SK-N-SH treated with all-trans-retinoic acid at 6 μM for 48 hours (cell line): ENCODE data around the gene MALRD1.

Experiments used
- ATAC-seq: fragments of 200-7000 bp; cut with Tn5 transposase; 3 replicates; pipeline ENCODE4 v1.9.1; 2020; ENCODE audit warnings: mild to moderate bottlenecking, moderate library complexity
- ARNTL ChIP-seq: fragments of 450-650 bp; formaldehyde crosslinking; IDR thresholded peaks from 2 replicates; pipeline ENCODE4 v1.5.0; 2020; ENCODE audit warnings: low read depth, mild to moderate bottlenecking, moderate library complexity, borderline replicate concordance
- BACH2 ChIP-seq: fragments of 250-450 bp; sonication (Bioruptor Pico); IDR thresholded peaks from 2 replicates; pipeline ENCODE4 v1.9.0; 2021; ENCODE audit warnings: mild to moderate bottlenecking, borderline replicate concordance
- CREB5 ChIP-seq: fragments of 250-450 bp; sonication (Bioruptor Pico); IDR thresholded peaks from 2 replicates; pipeline ENCODE4 v1.5.1; 2020; ENCODE audit warnings: low read depth, mild to moderate bottlenecking, moderate library complexity
- CSDC2 ChIP-seq: fragments of 250-450 bp; sonication (Bioruptor Pico); IDR thresholded peaks from 2 replicates; pipeline ENCODE4 v1.5.0; 2020; ENCODE audit warnings: mild to moderate bottlenecking, moderate library complexity
- CSRNP3 ChIP-seq: fragments of 250-450 bp; sonication (Bioruptor Pico); IDR thresholded peaks from 2 replicates; pipeline ENCODE4 v1.5.1; 2021; ENCODE audit warnings: mild to moderate bottlenecking, moderate library complexity
- ESRRG ChIP-seq: fragments of 250-450 bp; sonication (Bioruptor Pico); IDR thresholded peaks from 2 replicates; pipeline ENCODE4 v1.6.1; 2021; ENCODE audit warnings: mild to moderate bottlenecking
- GLIS3 ChIP-seq: fragments of 250-450 bp; sonication (Bioruptor Pico); IDR thresholded peaks from 2 replicates; pipeline ENCODE4 v1.5.0; 2020; ENCODE audit warnings: mild to moderate bottlenecking, moderate library complexity
- ISL1 ChIP-seq: fragments of 250-450 bp; sonication (Bioruptor Pico); IDR thresholded peaks from 2 replicates; pipeline ENCODE4 v2.1.2; 2022; ENCODE audit warnings: mild to moderate bottlenecking, moderate library complexity
- OSR1 ChIP-seq: fragments of 250-450 bp; sonication (Bioruptor Pico); IDR thresholded peaks from 2 replicates; pipeline ENCODE4 v1.8.0; 2022; ENCODE audit warnings: moderate library complexity, mild to moderate bottlenecking, inconsistent platforms
- POU6F1 ChIP-seq: fragments of 250-450 bp; sonication (Bioruptor Pico); IDR thresholded peaks from 2 replicates; pipeline ENCODE4 v1.8.0; 2021; ENCODE audit warnings: low read depth, mild to moderate bottlenecking, moderate library complexity, borderline replicate concordance
- PPARA ChIP-seq: fragments of 250-450 bp; sonication (Bioruptor Pico); IDR thresholded peaks from 2 replicates; pipeline ENCODE4 v1.5.0; 2020; ENCODE audit warnings: mild to moderate bottlenecking, borderline replicate concordance
- RARB ChIP-seq: fragments of 250-450 bp; sonication (Bioruptor Pico); IDR thresholded peaks from 2 replicates; pipeline ENCODE4 v1.8.0; 2021; ENCODE audit warnings: mild to moderate bottlenecking, moderate library complexity
- SNAI2 ChIP-seq: fragments of 250-450 bp; sonication (Bioruptor Pico); IDR thresholded peaks from 2 replicates; pipeline ENCODE4 v1.5.0; 2020; ENCODE audit warnings: mild to moderate bottlenecking, moderate library complexity
- TOX ChIP-seq: fragments of 250-450 bp; sonication (Bioruptor Pico); IDR thresholded peaks from 2 replicates; pipeline ENCODE4 v1.8.0; 2021; ENCODE audit warnings: mild to moderate bottlenecking, moderate library complexity, borderline replicate concordance
- ZC3H10 ChIP-seq: fragments of 250-450 bp; sonication (Bioruptor Pico); IDR thresholded peaks from 2 replicates; pipeline ENCODE4 v1.5.1; 2021; ENCODE audit warnings: mild to moderate bottlenecking, moderate library complexity
- ZFP3 ChIP-seq: fragments of 250-450 bp; sonication (Bioruptor Pico); IDR thresholded peaks from 2 replicates; pipeline ENCODE4 v1.5.0; 2020; ENCODE audit warnings: mild to moderate bottlenecking, moderate library complexity
- ZFP30 ChIP-seq: fragments of 450-650 bp; formaldehyde crosslinking; IDR thresholded peaks from 2 replicates; pipeline ENCODE4 v1.5.0; 2022; ENCODE audit warnings: mild to moderate bottlenecking, moderate library complexity
- ZNF565 ChIP-seq: fragments of 450-650 bp; formaldehyde crosslinking; conservative IDR thresholded peaks from 2 replicates; pipeline ENCODE4 v1.5.0; 2020; ENCODE audit warnings: low read depth, mild to moderate bottlenecking, moderate library complexity
- ZNF70 ChIP-seq: fragments of 450-650 bp; formaldehyde crosslinking; IDR thresholded peaks from 2 replicates; pipeline ENCODE4 v1.5.0; 2020; ENCODE audit warnings: mild to moderate bottlenecking, moderate library complexity
- ZNF8 ChIP-seq: fragments of 450-650 bp; formaldehyde crosslinking; IDR thresholded peaks from 2 replicates; pipeline ENCODE4 v1.5.0; 2020; ENCODE audit warnings: mild to moderate bottlenecking, moderate library complexity
- TF ChIP-seq, protein P1 (sequence below): fragments of 250-450 bp; sonication (Bioruptor Pico); IDR thresholded peaks from 2 replicates; pipeline ENCODE4 v1.5.0; 2020; ENCODE audit warnings: mild to moderate bottlenecking, moderate library complexity

MALRD1 gene

DNA sequence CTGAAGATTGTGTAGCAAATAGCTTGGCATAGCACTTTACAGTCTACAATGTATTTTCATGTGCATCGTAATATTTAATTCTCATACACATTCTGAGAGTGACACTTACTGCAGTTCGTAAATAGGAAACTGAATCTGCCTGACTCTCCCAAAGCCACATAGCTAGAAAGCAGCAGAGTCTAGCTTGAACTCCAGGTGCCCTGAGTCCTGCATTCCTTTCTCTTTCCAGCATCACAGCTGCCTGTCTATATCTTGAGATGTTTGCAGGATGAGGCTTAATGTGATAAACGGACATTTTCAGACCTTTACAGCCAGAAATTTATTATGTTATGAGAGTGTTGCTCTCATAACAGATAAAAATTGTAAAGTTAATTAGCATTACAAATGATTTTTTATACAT, 634.8 kb downstream of the MALRD1 start:
- no peak for ATAC-seq

GRCh38 chr10:19683960-19684359, 635.4 kb downstream of the MALRD1 start:
- ATAC-seq: no peak
- TF ChIP-seq CREB5 (CRISPR knock-in tag): no peak
- no peak for TF ChIP-seq ZNF8 (CRISPR knock-in tag)
- TF ChIP-seq TOX (CRISPR knock-in tag): no peak
- TF ChIP-seq, protein P1, sequence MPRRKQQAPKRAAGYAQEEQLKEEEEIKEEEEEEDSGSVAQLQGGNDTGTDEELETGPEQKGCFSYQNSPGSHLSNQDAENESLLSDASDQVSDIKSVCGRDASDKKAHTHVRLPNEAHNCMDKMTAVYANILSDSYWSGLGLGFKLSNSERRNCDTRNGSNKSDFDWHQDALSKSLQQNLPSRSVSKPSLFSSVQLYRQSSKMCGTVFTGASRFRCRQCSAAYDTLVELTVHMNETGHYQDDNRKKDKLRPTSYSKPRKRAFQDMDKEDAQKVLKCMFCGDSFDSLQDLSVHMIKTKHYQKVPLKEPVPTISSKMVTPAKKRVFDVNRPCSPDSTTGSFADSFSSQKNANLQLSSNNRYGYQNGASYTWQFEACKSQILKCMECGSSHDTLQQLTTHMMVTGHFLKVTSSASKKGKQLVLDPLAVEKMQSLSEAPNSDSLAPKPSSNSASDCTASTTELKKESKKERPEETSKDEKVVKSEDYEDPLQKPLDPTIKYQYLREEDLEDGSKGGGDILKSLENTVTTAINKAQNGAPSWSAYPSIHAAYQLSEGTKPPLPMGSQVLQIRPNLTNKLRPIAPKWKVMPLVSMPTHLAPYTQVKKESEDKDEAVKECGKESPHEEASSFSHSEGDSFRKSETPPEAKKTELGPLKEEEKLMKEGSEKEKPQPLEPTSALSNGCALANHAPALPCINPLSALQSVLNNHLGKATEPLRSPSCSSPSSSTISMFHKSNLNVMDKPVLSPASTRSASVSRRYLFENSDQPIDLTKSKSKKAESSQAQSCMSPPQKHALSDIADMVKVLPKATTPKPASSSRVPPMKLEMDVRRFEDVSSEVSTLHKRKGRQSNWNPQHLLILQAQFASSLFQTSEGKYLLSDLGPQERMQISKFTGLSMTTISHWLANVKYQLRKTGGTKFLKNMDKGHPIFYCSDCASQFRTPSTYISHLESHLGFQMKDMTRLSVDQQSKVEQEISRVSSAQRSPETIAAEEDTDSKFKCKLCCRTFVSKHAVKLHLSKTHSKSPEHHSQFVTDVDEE: no peak
- TF ChIP-seq ZNF565 (CRISPR knock-in tag): no peak
- no peak for TF ChIP-seq SNAI2 (CRISPR knock-in tag)
- TF ChIP-seq RARB (CRISPR knock-in tag): no peak
- no peak for TF ChIP-seq PPARA (CRISPR knock-in tag)
- no peak for TF ChIP-seq CSDC2 (CRISPR knock-in tag)
- no peak for TF ChIP-seq OSR1 (CRISPR knock-in tag)
- no peak for TF ChIP-seq POU6F1 (CRISPR knock-in tag)
- no peak for TF ChIP-seq ZFP30 (CRISPR knock-in tag)
- TF ChIP-seq ARNTL (CRISPR knock-in tag): no peak
- TF ChIP-seq ZNF70 (CRISPR knock-in tag): no peak

More for the DNA sequence above, 634.8 kb downstream of the MALRD1 start:
- TF ChIP-seq ARNTL (CRISPR knock-in tag) (no peak), ZNF70 (CRISPR knock-in tag) (no peak), ZNF8 (CRISPR knock-in tag) (no peak), SNAI2 (CRISPR knock-in tag) (no peak), ZFP3 (CRISPR knock-in tag) (no peak), BACH2 (no peak), ZC3H10 (CRISPR knock-in tag) (no peak), POU6F1 (CRISPR knock-in tag) (no peak), TOX (CRISPR knock-in tag) (no peak), OSR1 (CRISPR knock-in tag) (no peak), PPARA (CRISPR knock-in tag) (no peak), CREB5 (CRISPR knock-in tag) (no peak), ESRRG (CRISPR knock-in tag) (no peak), ISL1 (CRISPR knock-in tag) (no peak), ZNF565 (CRISPR knock-in tag) (no peak)

DNA sequence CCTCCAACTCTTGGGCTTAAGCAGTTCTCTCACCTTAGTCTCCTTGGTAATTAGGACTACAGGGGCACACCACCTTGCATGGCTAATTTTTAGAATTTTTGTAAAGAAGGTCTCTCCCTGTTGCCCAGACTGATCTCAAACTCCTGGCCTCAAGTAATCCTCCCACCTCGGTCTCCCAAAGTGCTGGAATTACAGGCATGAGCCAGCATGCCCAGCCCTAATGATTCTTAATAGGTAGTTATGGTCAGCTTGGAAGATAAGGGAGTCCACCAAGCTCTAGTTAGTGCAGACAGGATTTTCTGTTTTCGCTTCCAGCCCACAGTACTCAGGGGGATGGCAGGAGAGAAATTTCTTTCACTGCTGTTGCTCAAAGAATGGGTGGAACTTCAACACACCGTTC, 639.7 kb downstream of the MALRD1 start:
- TF ChIP-seq ZFP3 (CRISPR knock-in tag): no peak
- no peak for TF ChIP-seq GLIS3 (CRISPR knock-in tag)
- no peak for TF ChIP-seq TOX (CRISPR knock-in tag)
- TF ChIP-seq ZC3H10 (CRISPR knock-in tag): no peak
- TF ChIP-seq ZFP30 (CRISPR knock-in tag): no peak
- TF ChIP-seq CSDC2 (CRISPR knock-in tag): no peak
- no peak for TF ChIP-seq CSRNP3 (CRISPR knock-in tag)
- TF ChIP-seq PPARA (CRISPR knock-in tag): no peak
- TF ChIP-seq ZNF8 (CRISPR knock-in tag): no peak
- no peak for TF ChIP-seq SNAI2 (CRISPR knock-in tag)
- TF ChIP-seq ARNTL (CRISPR knock-in tag): no peak
- TF ChIP-seq CREB5 (CRISPR knock-in tag): no peak
- no peak for TF ChIP-seq RARB (CRISPR knock-in tag)
- no peak for ATAC-seq
